ENCODE results near the gene CD2AP. TPM values are rescaled to one million over a fixed set of nuclear protein-coding genes. Genes with fewer than 3 reads are reported as not detected.

CD2AP gene
- total RNA-seq, 5 donors from 2014 or later (not counting 1 experiment from before 2014, with no cell fraction given) = 22.3 to 39.7 (median 23.6) TPM

DNA sequence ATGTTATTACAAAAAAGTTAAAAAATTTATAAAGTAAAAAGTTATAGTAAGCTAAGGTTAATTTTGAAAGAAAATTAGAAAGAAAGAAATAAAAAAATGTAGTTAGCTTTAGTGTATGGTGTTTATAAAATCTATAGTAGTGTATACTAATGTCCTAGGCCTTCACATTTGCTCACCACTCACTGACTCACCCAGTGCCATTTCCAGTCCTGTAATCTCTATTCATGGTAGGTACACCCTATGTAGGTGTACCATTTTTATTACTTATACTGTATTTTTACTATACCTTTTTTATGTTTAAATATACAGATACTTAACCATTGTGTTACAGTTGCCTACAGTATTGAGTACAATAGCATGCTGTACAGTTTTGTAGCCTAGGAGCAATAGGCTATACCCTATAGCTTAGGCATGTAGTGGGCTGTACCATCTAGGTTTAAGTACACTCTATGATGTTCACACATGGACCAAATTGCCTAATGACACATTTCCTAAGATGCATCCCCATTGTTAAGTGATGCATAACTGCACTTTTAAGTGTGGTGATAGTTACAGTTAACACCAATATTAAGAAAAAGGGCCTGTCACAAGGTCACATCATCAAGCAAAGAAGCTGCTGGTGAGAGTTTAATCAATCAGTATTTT lies 8.0 kb downstream of the CD2AP start:
- Histone ChIP-seq H3K27ac (ENCODE audit: low read length) (no peak overlapping the region), H3K27me3 (replicated peaks in 1 of 2; ENCODE audit: control insufficient read depth in 2 of 2, extremely low read depth in 1 of 2, insufficient read depth in 2 of 2, low read length in 1 of 2) (no peaks in the 10 kb centered on the region), H3K36me3 (ENCODE audit: control insufficient read depth in 2 of 2, extremely low read depth in 1 of 2, insufficient read depth in 1 of 2, low read length in 1 of 2) (no peaks in the 10 kb centered on the region), H3K4me1 (ENCODE audit: control insufficient read depth in 1 of 2, extremely low read depth in 1 of 2, insufficient read depth in 2 of 2, low read length in 2 of 2) (peaks cover 9 to 14% of the 10 kb centered on the region in 2 experiments), H3K9me3 (no peaks in the 10 kb centered on the region), H3K4me3 (ENCODE audit: control insufficient read depth in 1 of 2, extremely low read depth in 1 of 2, low read length in 1 of 2) (no peak overlapping the region)
- H3K4me3 Mint-ChIP-seq = no peak overlapping the region
- DNase-seq (no peak), ATAC-seq (replicated peaks in 1 of 4) (no peak)
- ChIA-PET POLR2A (interaction anchor here in 1 of 2 donors (0.5 kb wide), 1 partner anchor 9 kb away, joined by 3 read pairs; no protein-coding TSS in a partner anchor), CTCF (no interaction called here)
- H3K36me3 Mint-ChIP-seq = no peaks in the 10 kb centered on the region
- no peaks in the 10 kb centered on the region for H3K9me3 Mint-ChIP-seq
- H3K27ac Mint-ChIP-seq = no peak overlapping the region
- no peaks in the 10 kb centered on the region for H3K27me3 Mint-ChIP-seq
- H3K4me1 Mint-ChIP-seq = peaks cover 59 to 64% (median 64%) of the 10 kb centered on the region in 3 donors

DNA sequence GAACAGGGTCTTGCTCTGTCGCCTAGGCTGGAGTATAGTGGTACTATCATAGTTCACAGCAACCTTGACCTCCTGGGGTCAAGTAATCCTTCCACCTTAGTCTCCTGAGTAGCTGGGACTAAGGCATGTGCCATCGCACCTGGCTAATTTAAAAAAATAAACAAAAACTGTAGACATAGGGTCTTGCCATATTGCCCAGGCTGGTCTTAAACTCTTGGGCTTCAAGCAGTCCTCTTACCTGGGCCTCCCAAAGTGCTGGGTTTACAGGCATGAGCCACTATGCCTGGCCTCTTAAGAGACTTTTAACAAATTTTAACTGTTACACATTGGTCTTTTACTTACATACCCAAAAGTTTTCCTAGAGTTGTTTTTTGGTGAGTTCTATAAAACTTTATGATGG lies 12.4 kb downstream of the CD2AP start:
- no peaks in the 10 kb centered on the region for H3K36me3 ChIP-seq (ENCODE audit: control insufficient read depth in 2 of 2, extremely low read depth in 1 of 2, insufficient read depth in 1 of 2, low read length in 1 of 2)
- Mint-ChIP-seq H3K27me3 (no peaks in the 10 kb centered on the region), H3K9me3 (no peaks in the 10 kb centered on the region), H3K4me3 (no peak overlapping the region), H3K36me3 (no peaks in the 10 kb centered on the region), H3K27ac (no peak overlapping the region), H3K4me1 (peaks cover 60 to 66% (median 66%) of the 10 kb centered on the region in 3 donors)
- WGBS (ENCODE audit: insufficient coverage) = no CpG with 5 or more reads among the region's 2 CpGs
- POLR2A ChIA-PET = no interaction called here
- no peaks in the 10 kb centered on the region for H3K9me3 ChIP-seq
- H3K27ac ChIP-seq (ENCODE audit: low read length) = no peak overlapping the region
- CTCF ChIA-PET = no interaction called here
- no peak for ATAC-seq (replicated peaks in 1 of 4)
- no peak for DNase-seq
- H3K4me3 ChIP-seq (ENCODE audit: control insufficient read depth in 1 of 2, extremely low read depth in 1 of 2, low read length in 1 of 2) = no peak overlapping the region
- H3K4me1 ChIP-seq (ENCODE audit: control insufficient read depth in 1 of 2, extremely low read depth in 1 of 2, insufficient read depth in 2 of 2, low read length in 2 of 2) = peaks cover 0 to 7% of the 10 kb centered on the region in 2 experiments
- no peaks in the 10 kb centered on the region for H3K27me3 ChIP-seq (replicated peaks in 1 of 2; ENCODE audit: control insufficient read depth in 2 of 2, extremely low read depth in 1 of 2, insufficient read depth in 2 of 2, low read length in 1 of 2)

DNA sequence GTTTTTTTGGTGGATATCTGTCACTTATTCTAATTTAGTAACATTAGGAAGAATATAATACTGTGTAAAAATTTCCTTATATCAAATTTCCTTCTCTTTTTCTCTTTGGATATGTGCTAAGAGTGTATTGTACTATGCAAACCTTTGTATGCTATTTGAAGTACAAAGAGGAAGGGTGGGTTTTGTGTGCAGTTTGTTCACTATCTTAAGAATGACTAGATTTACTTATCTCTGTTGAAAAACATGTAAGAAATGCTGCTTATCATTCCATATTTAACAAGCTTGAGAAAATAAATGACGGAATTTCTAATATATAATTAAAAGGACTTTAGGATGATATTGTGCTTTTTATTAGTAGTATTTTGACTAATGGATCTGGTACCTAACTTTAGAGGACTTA lies 13.1 kb downstream of the CD2AP start:
- ChIA-PET POLR2A (interaction anchor here in 1 of 2 donors (0.6 kb wide), 1 partner anchor 23 kb away, joined by 4 read pairs; no protein-coding TSS in a partner anchor), CTCF (no interaction called here)
- Histone ChIP-seq H3K36me3 (ENCODE audit: control insufficient read depth in 2 of 2, extremely low read depth in 1 of 2, insufficient read depth in 1 of 2, low read length in 1 of 2) (no peaks in the 10 kb centered on the region), H3K4me1 (ENCODE audit: control insufficient read depth in 1 of 2, extremely low read depth in 1 of 2, insufficient read depth in 2 of 2, low read length in 2 of 2) (peaks cover 0 to 7% of the 10 kb centered on the region in 2 experiments), H3K27ac (ENCODE audit: low read length) (no peak overlapping the region), H3K4me3 (ENCODE audit: control insufficient read depth in 1 of 2, extremely low read depth in 1 of 2, low read length in 1 of 2) (no peak overlapping the region), H3K9me3 (no peaks in the 10 kb centered on the region), H3K27me3 (replicated peaks in 1 of 2; ENCODE audit: control insufficient read depth in 2 of 2, extremely low read depth in 1 of 2, insufficient read depth in 2 of 2, low read length in 1 of 2) (no peaks in the 10 kb centered on the region)
- ATAC-seq (replicated peaks in 1 of 4) (no peak), DNase-seq (no peak)
- no CpG with 5 or more reads among the region's 1 CpG for WGBS (ENCODE audit: insufficient coverage)
- Mint-ChIP-seq H3K4me3 (no peak overlapping the region), H3K4me1 (peaks cover 64 to 71% (median 69%) of the 10 kb centered on the region in 3 donors), H3K36me3 (peaks cover 3% of the 10 kb centered on the region), H3K27me3 (no peaks in the 10 kb centered on the region), H3K27ac (no peak overlapping the region), H3K9me3 (no peaks in the 10 kb centered on the region)

DNA sequence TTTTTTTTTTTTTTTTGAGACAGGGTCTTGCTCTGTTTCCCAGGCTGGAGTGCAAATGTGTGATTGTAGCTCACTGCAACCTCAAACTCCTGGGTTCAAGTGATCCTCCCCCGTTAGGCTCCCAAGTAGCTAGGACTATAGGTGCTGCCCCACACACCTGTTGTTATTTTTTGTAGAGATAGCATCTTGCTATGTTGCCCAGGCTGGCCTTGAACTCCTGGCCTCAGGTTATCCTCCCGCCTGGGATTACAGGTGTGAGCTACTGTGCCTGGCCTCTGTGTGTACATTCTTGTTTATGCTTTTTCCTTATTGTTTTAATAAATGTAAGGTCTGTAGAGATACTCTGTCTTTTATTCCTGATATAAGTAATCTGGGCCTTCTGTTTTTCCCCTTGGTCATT lies 14.8 kb downstream of the CD2AP start:
- Mint-ChIP-seq H3K27ac (no peak overlapping the region), H3K27me3 (no peaks in the 10 kb centered on the region), H3K4me3 (no peak overlapping the region), H3K9me3 (no peaks in the 10 kb centered on the region), H3K36me3 (peaks cover 3% of the 10 kb centered on the region), H3K4me1 (peaks cover 63 to 75% (median 70%) of the 10 kb centered on the region in 3 donors)
- no peaks in the 10 kb centered on the region for H3K9me3 ChIP-seq
- no peak for ATAC-seq (replicated peaks in 1 of 4)
- H3K27ac ChIP-seq (ENCODE audit: low read length) = no peak overlapping the region
- POLR2A ChIA-PET = interaction anchor here in 1 of 2 donors (0.7 to 1.7 kb wide), 2 partner anchors 14 to 90 kb away, joined by 3 to 12 read pairs; no protein-coding TSS in a partner anchor
- no peaks in the 10 kb centered on the region for H3K36me3 ChIP-seq (ENCODE audit: control insufficient read depth in 2 of 2, extremely low read depth in 1 of 2, insufficient read depth in 1 of 2, low read length in 1 of 2)
- 100% methylated on average over 1 of the region's 2 CpGs for WGBS (ENCODE audit: insufficient coverage)
- no peak overlapping the region for H3K4me3 ChIP-seq (ENCODE audit: control insufficient read depth in 1 of 2, extremely low read depth in 1 of 2, low read length in 1 of 2)
- H3K27me3 ChIP-seq (replicated peaks in 1 of 2; ENCODE audit: control insufficient read depth in 2 of 2, extremely low read depth in 1 of 2, insufficient read depth in 2 of 2, low read length in 1 of 2) = no peaks in the 10 kb centered on the region
- CTCF ChIA-PET = no interaction called here
- DNase-seq = no peak
- peaks cover 0 to 7% of the 10 kb centered on the region in 2 experiments for H3K4me1 ChIP-seq (ENCODE audit: control insufficient read depth in 1 of 2, extremely low read depth in 1 of 2, insufficient read depth in 2 of 2, low read length in 2 of 2)

DNA sequence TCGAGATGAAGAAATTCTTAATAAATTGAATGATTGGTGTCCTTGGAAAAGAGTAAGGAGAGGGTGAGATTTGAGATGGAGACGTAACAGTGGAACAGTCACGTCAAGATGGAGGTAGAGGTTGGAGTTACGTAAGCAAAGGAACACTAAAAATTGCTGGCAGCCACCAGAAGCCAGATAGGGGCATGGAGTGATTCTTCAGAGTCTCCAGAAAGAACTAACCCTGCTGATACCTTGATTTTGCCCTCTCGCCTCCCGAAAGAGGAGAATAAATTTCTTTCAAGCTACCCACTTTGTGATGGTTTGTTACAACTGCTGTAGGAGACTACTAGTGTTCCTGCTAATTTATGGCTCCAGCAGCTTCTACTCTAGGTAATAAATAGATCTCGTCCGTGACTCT lies 17.6 kb downstream of the CD2AP start:
- peak overlapping the region in 1 of 3 donors; percentile 16 for H3K4me3 Mint-ChIP-seq
- H3K27me3 Mint-ChIP-seq = no peaks in the 10 kb centered on the region
- ChIA-PET CTCF (no interaction called here), POLR2A (interaction anchor here in 1 of 2 donors (0.7 kb wide), 1 partner anchor 10 kb away, joined by 3 read pairs; no protein-coding TSS in a partner anchor)
- DNase-seq (no peak), ATAC-seq (replicated peaks in 1 of 4) (no peak)
- Histone ChIP-seq H3K36me3 (ENCODE audit: control insufficient read depth in 2 of 2, extremely low read depth in 1 of 2, insufficient read depth in 1 of 2, low read length in 1 of 2) (no peaks in the 10 kb centered on the region), H3K27me3 (replicated peaks in 1 of 2; ENCODE audit: control insufficient read depth in 2 of 2, extremely low read depth in 1 of 2, insufficient read depth in 2 of 2, low read length in 1 of 2) (no peaks in the 10 kb centered on the region), H3K4me3 (ENCODE audit: control insufficient read depth in 1 of 2, extremely low read depth in 1 of 2, low read length in 1 of 2) (no peak overlapping the region), H3K4me1 (ENCODE audit: control insufficient read depth in 1 of 2, extremely low read depth in 1 of 2, insufficient read depth in 2 of 2, low read length in 2 of 2) (peaks cover 2 to 4% of the 10 kb centered on the region in 2 experiments), H3K9me3 (no peaks in the 10 kb centered on the region), H3K27ac (ENCODE audit: low read length) (no peak overlapping the region)
- no peak overlapping the region for H3K27ac Mint-ChIP-seq
- no peaks in the 10 kb centered on the region for H3K9me3 Mint-ChIP-seq
- peaks cover 3% of the 10 kb centered on the region for H3K36me3 Mint-ChIP-seq
- WGBS (ENCODE audit: insufficient coverage) = 100% methylated on average over 6 of the region's 8 CpGs
- peaks cover 85 to 96% (median 91%) of the 10 kb centered on the region in 3 donors for H3K4me1 Mint-ChIP-seq

DNA sequence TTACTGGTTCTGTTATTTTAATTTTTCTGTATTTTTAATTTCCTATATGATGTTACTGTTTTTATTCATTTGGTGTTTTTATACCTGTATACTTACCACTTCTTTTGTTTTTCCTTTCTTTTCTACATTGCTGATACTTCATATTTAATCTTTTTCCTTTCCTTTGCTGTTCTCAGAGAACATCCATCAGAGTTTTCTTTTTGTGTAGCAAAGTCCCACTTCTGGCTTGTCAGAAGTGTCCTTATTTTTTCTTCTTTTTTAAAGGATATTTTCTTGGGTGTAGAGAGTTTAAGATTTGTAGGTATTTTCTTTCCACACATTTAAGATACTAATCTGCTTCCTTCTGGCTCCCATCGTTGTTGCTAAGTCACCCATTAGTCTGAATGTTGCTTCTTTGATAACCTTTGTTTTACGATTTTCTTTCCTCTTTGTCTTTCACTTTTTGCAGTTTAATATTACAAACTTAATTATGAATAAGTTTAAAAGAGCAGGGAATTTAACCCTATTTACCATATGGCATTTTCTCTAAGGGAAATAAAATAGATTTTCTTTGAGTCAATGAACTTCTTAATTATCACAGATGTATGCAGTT lies 18.5 kb downstream of the CD2AP start:
- H3K27me3 Mint-ChIP-seq = no peaks in the 10 kb centered on the region
- Histone ChIP-seq H3K4me1 (ENCODE audit: control insufficient read depth in 1 of 2, extremely low read depth in 1 of 2, insufficient read depth in 2 of 2, low read length in 2 of 2) (peaks cover 3 to 7% of the 10 kb centered on the region in 2 experiments), H3K9me3 (no peaks in the 10 kb centered on the region), H3K36me3 (ENCODE audit: control insufficient read depth in 2 of 2, extremely low read depth in 1 of 2, insufficient read depth in 1 of 2, low read length in 1 of 2) (no peaks in the 10 kb centered on the region), H3K27ac (ENCODE audit: low read length) (no peak overlapping the region), H3K4me3 (ENCODE audit: control insufficient read depth in 1 of 2, extremely low read depth in 1 of 2, low read length in 1 of 2) (no peak overlapping the region), H3K27me3 (replicated peaks in 1 of 2; ENCODE audit: control insufficient read depth in 2 of 2, extremely low read depth in 1 of 2, insufficient read depth in 2 of 2, low read length in 1 of 2) (no peaks in the 10 kb centered on the region)
- DNase-seq = no peak
- peaks cover 3% of the 10 kb centered on the region for H3K36me3 Mint-ChIP-seq
- H3K4me1 Mint-ChIP-seq = peaks cover 87 to 94% (median 89%) of the 10 kb centered on the region in 3 donors
- WGBS (ENCODE audit: insufficient coverage) = no CpG with 5 or more reads among the region's 2 CpGs
- CTCF ChIA-PET = no interaction called here
- POLR2A ChIA-PET = no interaction called here
- H3K4me3 Mint-ChIP-seq = peak overlapping the region in 1 of 3 donors; percentile 10
- H3K27ac Mint-ChIP-seq = no peak overlapping the region
- no peak for ATAC-seq (replicated peaks in 1 of 4)
- no peaks in the 10 kb centered on the region for H3K9me3 Mint-ChIP-seq

Data from T-cell (primary cell).